ENCODE data around the gene PHOX2B. TPM values are rescaled to one million over a fixed set of nuclear protein-coding genes. Genes with fewer than 3 reads are reported as not detected.

The PHOX2B gene
- total RNA-seq, 1 donor: not detected

GRCh38 chr4:41725254-41725653 is 23.3 kb downstream of the PHOX2B start:
- no peak for TF ChIP-seq CTCF (IDR thresholded peaks at IDR 0.05; ENCODE audit: insufficient read depth, low read length)
- no peak overlapping the region for H3K4me3 ChIP-seq (ENCODE audit: low read depth, low read length)
- no peak for DNase-seq (ENCODE audit: low read depth)

- no peak for TF ChIP-seq CTCF (IDR thresholded peaks at IDR 0.05; ENCODE audit: insufficient read depth, low read length)
- no peak overlapping the region for H3K4me3 ChIP-seq (ENCODE audit: low read depth, low read length)
Observed at GRCh38 chr4:41723286-41723685, 25.2 kb downstream of the PHOX2B start.

GRCh38 chr4:41722181-41722580 is 26.3 kb downstream of the PHOX2B start:
- no peak for TF ChIP-seq CTCF (IDR thresholded peaks at IDR 0.05; ENCODE audit: insufficient read depth, low read length)
- H3K4me3 ChIP-seq (ENCODE audit: low read depth, low read length): no peak overlapping the region
- DNase-seq (ENCODE audit: low read depth): no peak

More at GRCh38 chr4:41723286-41723685, 25.2 kb downstream of the PHOX2B start:
- no peak for DNase-seq (ENCODE audit: low read depth)

DNA sequence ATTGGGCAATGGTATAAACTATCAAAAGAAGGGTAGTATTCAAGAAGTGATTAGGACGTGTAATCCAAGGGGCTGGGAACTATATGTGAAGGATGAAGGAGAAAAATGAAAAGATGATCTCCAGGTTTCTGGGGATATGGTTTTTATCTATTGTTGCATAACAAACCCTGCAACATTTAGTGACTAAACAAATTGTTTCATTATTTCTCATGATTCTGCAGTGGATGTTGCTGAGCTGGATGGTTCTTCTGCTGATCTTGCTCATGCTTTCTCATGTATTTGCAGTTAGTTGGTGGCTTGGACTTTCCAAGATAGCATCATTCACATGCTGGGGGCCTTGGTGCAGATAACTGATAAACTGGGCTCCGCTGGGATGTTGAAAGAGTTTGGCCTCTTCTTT is 29.1 kb downstream of the PHOX2B start:
- no peak for DNase-seq (ENCODE audit: low read depth)
- H3K4me3 ChIP-seq (ENCODE audit: low read depth, low read length): no peak overlapping the region
- no peak for TF ChIP-seq CTCF (IDR thresholded peaks at IDR 0.05; ENCODE audit: insufficient read depth, low read length)

DNA sequence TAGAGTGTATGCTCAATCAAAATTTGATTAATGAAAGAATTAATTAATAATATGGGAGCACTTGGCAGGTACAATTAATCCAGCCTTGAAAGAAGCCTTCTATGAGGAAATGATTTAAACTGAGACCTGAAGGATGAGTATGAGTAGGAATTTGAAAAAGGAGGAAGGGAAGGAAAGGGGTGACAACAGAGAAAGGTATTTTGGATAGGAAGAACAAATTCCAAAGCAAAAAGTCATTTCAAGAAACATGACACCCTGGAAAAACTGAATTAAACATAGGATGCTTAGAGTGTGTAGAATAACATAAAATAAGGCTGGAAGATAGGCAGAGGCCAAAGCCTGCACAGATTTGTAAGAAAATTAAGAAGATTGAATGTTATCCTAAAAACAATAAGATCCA is 29.6 kb downstream of the PHOX2B start:
- H3K4me3 ChIP-seq (ENCODE audit: low read depth, low read length): no peak overlapping the region
- peak; percentile 4 for DNase-seq (ENCODE audit: low read depth)
- TF ChIP-seq CTCF (IDR thresholded peaks at IDR 0.05; ENCODE audit: insufficient read depth, low read length): no peak

DNA sequence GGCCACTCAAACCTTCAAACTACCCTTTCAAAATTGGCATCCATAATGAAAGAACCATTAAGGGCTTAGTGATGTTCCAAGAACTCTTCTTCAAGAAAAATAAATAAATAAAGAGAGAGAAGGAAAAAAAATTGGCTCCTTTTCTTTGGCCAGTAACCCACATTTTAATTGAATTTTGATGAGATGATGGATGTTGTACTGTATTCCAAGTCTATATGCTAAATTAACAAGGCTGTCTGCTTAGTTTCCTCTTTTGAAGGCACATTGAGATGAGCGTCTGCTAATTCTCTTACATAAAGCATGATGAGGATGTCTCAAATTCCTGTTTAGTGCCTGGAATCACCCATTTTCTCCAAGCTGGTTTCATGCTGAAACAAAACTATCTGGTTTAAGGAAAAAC is 33.4 kb downstream of the PHOX2B start:
- no peak for DNase-seq (ENCODE audit: low read depth)
- no peak for TF ChIP-seq CTCF (IDR thresholded peaks at IDR 0.05; ENCODE audit: insufficient read depth, low read length)
- no peak overlapping the region for H3K4me3 ChIP-seq (ENCODE audit: low read depth, low read length)

- TF ChIP-seq CTCF (IDR thresholded peaks at IDR 0.05; ENCODE audit: insufficient read depth, low read length): no peak
- no peak for DNase-seq (ENCODE audit: low read depth)
- no peak overlapping the region for H3K4me3 ChIP-seq (ENCODE audit: low read depth, low read length)
Observed at GRCh38 chr4:41714364-41715000, 34.0 kb downstream of the PHOX2B start.

All from fibroblast of the aortic adventitia (primary cell).